ENCODE measurements around the gene PRLH. TPM values are rescaled to one million over a fixed set of nuclear protein-coding genes. Genes with fewer than 3 reads are reported as not detected.

Gene PRLH
- total RNA-seq, 2 experiments from 2014 or later = not detected

GRCh38 chr2:237538001-237538720, 28.2 kb upstream of the PRLH start:
- POLR2A ChIA-PET = no interaction called here
- CTCF ChIA-PET = interaction anchor here (1.3 kb wide), 1 partner anchor 25 kb away, joined by 3 read pairs; no protein-coding TSS in a partner anchor

GRCh38 chr2:237538901-237539300, 27.5 kb upstream of the PRLH start:
- POLR2A ChIA-PET = no interaction called here
- CTCF ChIA-PET = interaction anchor here (1.3 kb wide), 1 partner anchor 26 kb away, joined by 3 read pairs; no protein-coding TSS in a partner anchor

- ChIA-PET CTCF (no interaction called here), POLR2A (no interaction called here)
These were observed 26.7 kb upstream of the PRLH start for GRCh38 chr2:237539681-237540080.

- ChIA-PET POLR2A (no interaction called here), CTCF (no interaction called here)
These were observed 26.1 kb upstream of the PRLH start for GRCh38 chr2:237540223-237540775.

GRCh38 chr2:237540823-237541222, 25.6 kb upstream of the PRLH start:
- CTCF ChIA-PET = no interaction called here

GRCh38 chr2:237541243-237541642, 25.1 kb upstream of the PRLH start:
- CTCF ChIA-PET = no interaction called here
- POLR2A ChIA-PET = no interaction called here

More at GRCh38 chr2:237540823-237541222, 25.6 kb upstream of the PRLH start:
- POLR2A ChIA-PET = no interaction called here

- POLR2A ChIA-PET = no interaction called here
- CTCF ChIA-PET = no interaction called here
These were observed 24.2 kb upstream of the PRLH start for GRCh38 chr2:237542001-237542704.

- ChIA-PET POLR2A (no interaction called here), CTCF (interaction anchor here (1.2 kb wide), 1 partner anchor 14 kb away, joined by 3 read pairs; no protein-coding TSS in a partner anchor)
These were observed 20.1 kb upstream of the PRLH start for GRCh38 chr2:237546040-237546875.

- ChIA-PET POLR2A (no interaction called here), CTCF (interaction anchor here (1.2 kb wide), 1 partner anchor 15 kb away, joined by 3 read pairs; no protein-coding TSS in a partner anchor)
These were observed 19.4 kb upstream of the PRLH start for GRCh38 chr2:237546876-237547395.

- CTCF ChIA-PET = no interaction called here
- POLR2A ChIA-PET = no interaction called here
These were observed 18.4 kb upstream of the PRLH start for GRCh38 chr2:237547841-237548416.

- CTCF ChIA-PET = interaction anchor here (0.9 kb wide), 1 partner anchor 36 kb away, joined by 3 read pairs; no protein-coding TSS in a partner anchor
- POLR2A ChIA-PET = no interaction called here
These were observed 17.2 kb upstream of the PRLH start for GRCh38 chr2:237549216-237549615.

GRCh38 chr2:237549643-237550415, 16.5 kb upstream of the PRLH start:
- CTCF ChIA-PET = no interaction called here
- POLR2A ChIA-PET = no interaction called here

- ChIA-PET CTCF (interaction anchor here (1.2 kb wide), 1 partner anchor 21 kb away, joined by 3 read pairs; no protein-coding TSS in a partner anchor), POLR2A (no interaction called here)
These were observed 15.3 kb upstream of the PRLH start for GRCh38 chr2:237551071-237551574.

GRCh38 chr2:237552908-237553307, 13.5 kb upstream of the PRLH start:
- ChIA-PET CTCF (no interaction called here), POLR2A (no interaction called here)

- ChIA-PET CTCF (no interaction called here), POLR2A (no interaction called here)
These were observed 12.4 kb upstream of the PRLH start for GRCh38 chr2:237553948-237554347.

- POLR2A ChIA-PET = no interaction called here
- CTCF ChIA-PET = interaction anchor here (1.8 to 3.1 kb wide), 2 partner anchors 16 to 43 kb away, joined by 8 to 9 read pairs; no protein-coding TSS in a partner anchor
These were observed 10.8 kb upstream of the PRLH start for GRCh38 chr2:237555560-237555959.

- CTCF ChIA-PET = interaction anchor here (2.0 to 3.1 kb wide), 2 partner anchors 15 to 44 kb away, joined by 9 to 10 read pairs; no protein-coding TSS in a partner anchor
- POLR2A ChIA-PET = no interaction called here
These were observed 9.4 kb upstream of the PRLH start for GRCh38 chr2:237556773-237557632.
